Activated CD8-positive, alpha-beta memory T cell treated with anti-CD3 and anti-CD28 coated beads, Interleukin-2, amount 50 U/mL, for 1 hour (primary cell): ENCODE results near the gene RBBP7.

Source experiments
- DNase-seq: peaks from one replicate; pipeline ENCODE4 v3.0.0-alpha.2; 2020; ENCODE audit errors: extremely low read depth

Gene RBBP7

DNA sequence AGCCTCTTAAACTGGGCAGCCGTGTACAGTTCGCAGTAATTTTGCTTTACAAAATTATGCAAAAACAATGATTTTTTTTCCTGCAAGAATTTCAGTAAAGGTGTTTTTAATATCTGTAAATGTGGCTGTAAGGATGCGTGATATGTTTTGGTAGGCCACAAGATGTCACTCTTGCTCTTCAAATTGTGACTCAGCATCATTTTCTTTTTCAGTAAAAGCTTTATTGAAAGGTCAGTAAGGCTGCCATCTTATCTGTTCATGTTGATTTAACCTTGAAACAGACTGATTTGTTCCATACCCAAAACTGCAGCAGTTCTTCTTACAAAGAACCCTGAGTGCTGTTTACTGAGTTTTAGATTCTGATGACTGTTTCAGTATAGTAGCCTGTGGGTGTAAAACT, 44.0 kb downstream of the RBBP7 start:
- no peak for DNase-seq

DNA sequence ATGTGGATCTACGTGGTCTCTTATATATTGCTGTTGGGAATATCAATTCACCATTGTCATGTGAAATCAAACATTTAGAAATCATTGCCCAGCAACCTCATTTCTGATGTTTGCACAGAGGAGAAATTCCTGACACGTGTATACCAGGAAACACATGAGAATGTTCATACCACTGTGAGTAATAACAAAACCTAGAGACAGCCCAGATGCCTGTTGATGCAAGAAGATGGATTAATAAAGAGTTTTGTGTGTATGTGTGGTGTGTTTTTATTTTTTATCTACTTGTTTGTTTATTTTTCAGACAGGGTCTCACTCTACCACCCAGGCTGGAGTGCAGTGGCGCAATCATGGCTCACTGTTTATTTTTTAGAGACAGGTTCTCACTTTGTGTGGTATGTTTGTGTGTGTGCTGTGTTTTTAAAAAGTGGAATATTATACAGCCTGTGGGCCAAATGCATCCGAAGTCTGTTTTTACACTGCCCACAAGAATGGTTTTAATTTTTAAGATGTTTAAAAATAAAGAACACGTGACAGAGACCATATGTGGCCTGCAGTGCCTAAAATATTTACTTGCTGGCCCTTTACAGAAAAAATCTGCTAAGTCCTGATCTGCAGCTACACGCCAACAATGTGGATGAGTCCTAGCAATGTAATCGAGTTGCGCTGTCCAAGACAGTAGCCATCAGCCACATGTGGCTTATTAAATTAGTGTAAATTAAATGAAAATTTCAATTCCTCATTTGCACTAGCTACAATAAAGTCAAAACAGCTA, 44.7 kb downstream of the RBBP7 start:
- DNase-seq, result no peak

DNA sequence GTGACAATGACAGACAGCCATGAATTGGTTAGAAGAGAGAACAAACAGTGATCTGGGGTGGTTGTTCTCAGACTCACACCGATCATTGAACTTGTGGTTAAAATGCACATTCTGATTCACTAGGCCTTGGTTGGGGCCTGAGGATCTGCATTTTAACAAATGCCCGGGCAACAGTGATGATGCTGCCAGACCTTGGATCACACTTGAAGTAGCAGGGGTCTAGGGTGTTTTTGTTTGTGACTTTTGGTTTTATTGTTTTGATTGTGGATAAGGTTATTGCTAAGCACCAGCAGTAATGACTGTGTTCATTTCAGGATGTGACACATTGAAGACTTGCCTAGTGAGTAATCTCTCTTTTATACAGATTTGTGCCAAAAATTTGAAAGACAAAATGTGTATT, 47.4 kb downstream of the RBBP7 start:
- no peak for DNase-seq

DNA sequence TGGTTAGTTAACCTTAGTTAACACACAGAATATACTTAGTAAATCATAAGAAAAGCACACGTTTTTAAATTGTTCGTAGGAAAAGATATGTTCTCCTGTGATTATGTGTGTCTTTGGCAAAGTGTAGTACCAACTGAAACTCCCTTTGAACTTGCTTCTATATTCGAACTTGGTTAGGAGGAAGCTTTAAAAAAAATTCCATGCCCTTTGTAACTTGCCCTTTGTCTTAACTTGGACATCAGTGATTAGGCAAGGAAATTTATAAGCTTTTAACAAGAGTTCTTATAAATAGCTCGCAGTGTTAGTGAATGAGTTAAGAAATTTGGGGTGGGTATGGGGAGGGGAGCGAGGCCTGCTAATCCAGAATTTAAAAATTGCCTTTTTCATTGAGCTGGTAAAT, 50.5 kb downstream of the RBBP7 start:
- no peak for DNase-seq

DNA sequence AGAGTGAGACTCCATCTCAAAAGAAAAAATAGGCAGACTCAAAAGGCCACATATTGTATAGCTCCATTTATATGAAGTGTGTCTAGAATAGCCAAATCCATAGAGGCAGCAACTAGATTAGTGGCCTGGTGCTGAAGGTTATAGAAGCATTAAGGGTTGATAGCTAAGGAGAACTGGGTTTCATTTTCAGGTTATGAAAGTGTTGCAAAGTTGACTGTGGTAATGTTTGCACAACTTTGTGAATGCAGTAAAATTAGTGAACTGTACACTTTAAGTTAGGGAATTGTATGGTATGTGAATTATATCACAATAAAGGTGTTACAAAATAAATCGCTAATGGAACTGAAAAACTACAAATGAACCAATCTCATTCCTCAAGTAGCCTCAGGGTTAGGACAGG, 55.6 kb downstream of the RBBP7 start:
- DNase-seq, result no peak

DNA sequence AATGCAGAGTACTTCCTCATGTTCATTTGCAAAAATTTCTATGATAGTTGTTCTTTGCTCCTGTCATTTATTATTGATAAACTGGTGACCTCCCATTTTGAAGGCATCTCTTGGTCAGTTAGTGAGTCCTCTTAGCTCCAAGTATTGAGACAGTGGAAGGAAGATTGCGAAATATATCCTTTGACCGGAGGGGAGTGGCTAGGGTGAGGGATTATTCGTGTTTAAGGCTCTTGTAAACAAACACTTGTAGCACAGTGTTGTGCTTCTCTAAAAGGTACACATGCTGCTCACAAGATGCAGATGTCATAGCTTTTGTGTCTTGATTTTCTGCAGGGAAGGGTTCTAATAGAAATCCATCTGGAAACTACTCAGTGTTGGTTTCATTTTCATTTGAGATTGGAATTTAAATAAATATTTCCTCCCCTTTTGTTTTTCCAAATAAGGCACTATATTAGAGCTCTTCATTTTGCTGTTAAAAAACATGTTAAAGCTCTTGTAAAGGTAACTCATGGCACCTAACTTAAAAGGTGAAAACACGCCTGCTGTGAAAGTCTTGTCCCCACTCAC, 62.1 kb downstream of the RBBP7 start:
- DNase-seq, result no peak

DNA sequence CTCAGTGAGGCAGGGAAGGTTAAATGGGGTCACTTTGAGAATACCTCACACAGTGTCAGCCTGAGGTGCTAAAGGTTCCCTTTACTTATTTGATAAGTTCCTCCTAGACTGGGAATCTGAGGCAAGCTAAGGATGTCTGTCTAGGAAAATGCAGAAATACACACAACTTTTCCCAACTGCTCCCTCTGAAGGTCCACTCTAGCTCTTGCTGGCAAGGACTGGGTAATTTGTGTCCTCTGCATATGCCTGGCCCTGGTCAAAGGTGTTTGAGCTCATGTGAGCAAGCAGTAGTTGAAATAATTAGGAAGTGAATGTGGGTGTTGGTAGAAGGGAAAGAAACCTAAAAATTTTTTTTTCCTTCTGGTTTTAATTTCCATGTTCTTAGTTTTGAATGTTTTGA, 62.6 kb downstream of the RBBP7 start:
- no peak for DNase-seq

DNA sequence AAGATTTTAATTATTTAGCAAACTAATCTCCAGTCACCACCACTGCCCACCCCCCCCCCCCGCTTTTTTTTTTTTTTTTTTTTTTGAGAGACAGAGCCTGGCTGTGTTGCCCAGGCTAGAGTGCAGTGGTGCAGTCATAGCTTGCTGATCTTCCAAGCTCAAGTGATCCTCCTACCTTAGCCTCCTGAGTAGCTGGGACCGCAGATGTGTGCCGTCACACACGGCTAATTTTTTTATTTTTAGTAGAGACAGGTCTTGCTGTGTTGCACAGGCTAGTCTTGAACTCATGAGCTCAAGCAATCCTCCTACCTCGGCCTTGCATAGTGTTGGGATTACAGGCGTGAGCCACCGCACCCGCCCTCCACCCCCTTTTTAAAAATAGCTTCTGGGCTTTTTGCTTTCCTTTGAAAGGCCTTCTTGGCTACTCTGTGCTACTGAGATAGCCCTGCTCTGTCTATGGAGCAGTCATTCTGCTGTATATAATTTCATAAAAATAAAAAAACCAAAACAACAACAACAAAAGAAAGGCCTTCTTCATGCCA, 65.2 kb downstream of the RBBP7 start:
- no peak for DNase-seq

DNA sequence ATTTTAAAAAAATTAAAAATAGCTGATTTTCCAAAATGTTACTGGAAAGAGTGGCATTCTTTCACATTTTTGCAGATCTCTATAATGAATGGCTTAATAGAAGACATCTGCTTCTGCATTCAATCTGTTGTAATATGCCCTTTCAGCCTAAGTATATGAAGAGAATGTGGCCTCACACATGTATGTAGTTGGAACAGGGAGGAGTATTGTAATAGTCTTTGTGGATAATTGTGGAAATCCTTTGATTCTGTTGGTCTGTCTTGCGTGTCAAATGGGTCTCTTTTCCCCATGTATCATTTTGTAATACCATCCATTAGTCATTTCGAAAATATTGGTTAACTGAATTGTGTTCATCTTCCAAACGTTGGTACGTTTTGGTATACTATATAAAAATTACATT, 72.3 kb downstream of the RBBP7 start:
- DNase-seq, result no peak

DNA sequence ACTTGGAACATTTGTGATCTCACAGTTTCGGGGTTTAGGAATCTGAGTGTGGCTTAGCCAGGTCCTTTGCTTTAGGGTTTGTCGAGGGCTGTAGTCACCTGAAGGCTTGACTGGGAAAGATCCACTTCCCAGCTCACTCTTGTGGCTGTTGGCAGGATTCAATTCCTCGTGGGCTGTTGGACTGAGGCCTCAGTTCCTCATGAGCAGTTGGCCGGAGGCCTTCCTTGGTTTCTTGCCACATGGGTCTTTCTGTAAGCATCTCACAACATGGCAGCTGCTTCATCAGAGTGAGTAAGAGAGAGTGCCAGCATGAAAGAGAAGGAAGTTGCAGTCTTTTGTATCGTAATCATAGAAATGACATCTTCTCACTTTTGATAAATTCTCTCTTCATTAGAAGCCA, 72.8 kb downstream of the RBBP7 start:
- no peak for DNase-seq

DNA sequence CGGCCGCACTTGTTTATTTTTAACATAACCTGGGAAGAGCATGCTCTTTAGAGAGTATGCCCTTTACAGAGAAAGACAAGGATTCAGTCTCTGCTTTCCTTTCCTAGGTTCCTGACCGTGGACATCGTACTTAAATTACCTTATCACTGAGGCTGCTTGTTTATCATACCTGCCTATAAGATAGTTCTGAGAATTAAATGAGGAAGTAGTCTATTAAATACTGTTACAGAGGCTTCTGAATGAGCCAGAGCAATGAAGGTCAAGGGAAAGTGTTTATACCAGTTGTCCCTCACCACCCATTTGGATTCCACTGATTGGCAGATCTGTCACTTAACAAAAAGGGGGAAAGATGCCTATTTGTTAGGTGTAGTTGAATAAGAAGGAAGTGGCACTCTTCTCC, 73.9 kb downstream of the RBBP7 start:
- DNase-seq, result no peak
